GM10266 (cell line): ENCODE data around the gene CA10.

Experiments
- DNase-seq: peaks from one replicate; pipeline ENCODE4 v3.0.0; 2012; ENCODE audit errors: extremely low spot score
- CTCF ChIP-seq: IDR thresholded peaks from 2 replicates; pipeline ENCODE4 v1.5.1; 2012; ENCODE audit warnings: mild to moderate bottlenecking, low read depth; ENCODE audit not compliant: control insufficient read depth, insufficient read depth; ENCODE audit errors: missing control alignments

CA10 gene

GRCh38 chr17:51846566-51846965, 311.9 kb downstream of the CA10 start:
- TF ChIP-seq CTCF = no peak
- no peak for DNase-seq

GRCh38 chr17:51845776-51846175, 312.7 kb downstream of the CA10 start:
- DNase-seq = no peak
- TF ChIP-seq CTCF = no peak

- no peak for TF ChIP-seq CTCF
- DNase-seq = no peak
These were observed 315.8 kb downstream of the CA10 start for GRCh38 chr17:51842763-51843162.

GRCh38 chr17:51841669-51842068, 316.8 kb downstream of the CA10 start:
- DNase-seq = no peak
- no peak for TF ChIP-seq CTCF

- DNase-seq = no peak
- TF ChIP-seq CTCF = no peak
These were observed 317.8 kb downstream of the CA10 start for GRCh38 chr17:51840688-51841087.

GRCh38 chr17:51833620-51834019, 324.9 kb downstream of the CA10 start:
- TF ChIP-seq CTCF = no peak
- DNase-seq = no peak

- no peak for TF ChIP-seq CTCF
- no peak for DNase-seq
These were observed 325.5 kb downstream of the CA10 start for GRCh38 chr17:51833045-51833444.

GRCh38 chr17:51830886-51831285, 327.6 kb downstream of the CA10 start:
- no peak for TF ChIP-seq CTCF
- DNase-seq = no peak
